GM18517 (cell line): Measurements from ENCODE around the gene COX7B2.

Source experiments
- ATAC-seq: cut with Tn5 transposase; IDR thresholded peaks from one replicate; pipeline ENCODE4 v1.9.1; 2021; ENCODE audit warnings: mild to moderate bottlenecking, moderate library complexity; ENCODE audit not compliant: unreplicated experiment

The COX7B2 gene

DNA sequence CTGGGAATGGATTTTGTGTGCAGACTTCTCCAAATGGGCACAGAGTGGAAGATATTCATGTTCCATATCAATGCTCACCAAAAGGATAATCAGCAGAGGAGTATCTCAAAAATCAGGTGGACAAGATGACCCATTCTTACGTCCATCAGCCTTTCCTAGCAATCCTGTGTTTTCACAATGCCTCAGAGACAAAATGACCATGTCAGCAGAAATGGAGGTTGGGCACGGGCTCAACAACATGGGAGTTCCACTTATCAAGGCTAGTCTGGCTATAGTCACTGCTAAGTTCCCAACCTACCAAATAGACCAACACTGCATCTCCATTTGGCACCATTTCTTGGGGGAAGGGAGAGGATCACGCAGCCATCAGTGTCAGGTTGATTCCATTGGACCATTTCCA is 179.0 kb downstream of the COX7B2 start:
- ATAC-seq: no peak

DNA sequence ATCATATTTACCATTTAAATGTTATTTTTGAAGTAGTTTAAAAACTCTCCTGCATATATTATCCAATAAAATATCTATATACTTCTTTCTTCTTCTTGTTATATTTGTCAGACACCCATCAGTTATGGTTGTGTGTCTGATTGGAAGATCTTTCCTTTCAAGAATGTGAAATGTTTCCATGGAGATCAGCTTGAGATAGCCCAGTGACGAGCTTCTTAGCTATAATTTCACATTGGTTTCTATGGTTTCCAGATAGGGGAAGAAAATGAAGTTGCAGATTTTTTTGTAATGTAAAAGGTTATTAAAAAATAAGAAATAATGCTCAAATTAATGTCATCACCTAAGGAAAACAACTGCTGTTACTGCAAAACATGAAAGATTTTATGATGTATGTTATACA is 189.0 kb downstream of the COX7B2 start:
- no peak for ATAC-seq

DNA sequence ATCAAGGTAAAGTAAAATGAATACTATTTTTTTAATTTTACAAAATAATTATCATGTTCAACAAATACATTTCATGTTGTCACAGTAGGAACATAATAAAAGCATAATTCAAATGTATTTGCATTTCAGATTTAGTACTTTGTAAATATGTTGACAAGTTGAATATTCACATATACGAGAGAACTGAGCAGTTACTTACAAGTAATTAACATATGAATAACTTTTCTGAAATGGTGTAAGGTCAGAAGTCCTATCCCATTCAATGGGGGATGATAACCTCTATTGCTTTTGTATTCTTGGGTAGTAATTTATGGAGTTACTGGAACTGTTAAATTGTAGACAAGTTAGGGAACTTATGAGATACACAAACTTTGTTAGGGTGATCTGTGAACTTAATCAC is 191.1 kb downstream of the COX7B2 start:
- ATAC-seq: no peak

DNA sequence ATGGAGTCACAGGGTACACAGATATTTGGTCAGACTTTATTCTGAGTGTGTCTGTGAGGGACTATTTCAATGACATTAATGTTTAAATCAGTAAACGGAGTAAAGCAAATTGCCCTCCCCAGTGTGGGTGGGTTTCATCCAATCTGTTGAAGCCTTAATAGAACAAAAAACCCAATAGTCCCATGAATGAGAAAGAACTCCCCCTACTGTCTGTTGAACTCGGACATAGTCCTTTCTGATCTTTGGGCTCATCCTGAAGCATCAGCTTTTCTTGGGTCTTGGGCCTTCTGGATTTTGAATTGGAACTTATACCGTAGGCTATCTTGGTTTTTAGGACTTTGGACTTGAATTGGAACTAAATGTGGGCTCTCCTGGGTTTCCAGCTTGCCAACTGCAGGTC is 193.6 kb downstream of the COX7B2 start:
- ATAC-seq: no peak

DNA sequence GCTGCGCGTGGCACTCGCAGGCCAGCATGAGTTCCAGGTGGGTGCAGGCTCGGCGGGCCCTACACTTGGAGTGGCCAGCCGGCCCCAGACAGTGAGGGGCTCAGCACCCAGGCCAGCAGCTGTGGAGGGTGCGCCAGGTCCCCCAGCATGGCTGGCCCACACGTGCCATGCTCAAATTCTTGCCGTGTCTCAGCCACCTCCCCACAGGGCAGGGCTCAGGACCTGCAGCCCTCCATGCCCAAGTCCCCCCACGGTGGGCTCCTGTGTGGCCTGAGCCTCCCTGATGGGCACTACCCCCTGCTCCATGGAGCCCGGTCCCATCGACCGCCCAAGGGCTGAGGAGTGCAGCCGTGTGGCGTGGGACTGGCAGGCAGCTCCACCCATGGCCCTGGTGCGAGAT is 210.2 kb downstream of the COX7B2 start:
- ATAC-seq: no peak
